GM18505 (cell line): ENCODE measurements around the gene C19orf44.

ENCODE experiments used
- ATAC-seq: cut with Tn5 transposase; IDR thresholded peaks from one replicate; pipeline ENCODE4 v1.9.1; 2021; ENCODE audit not compliant: unreplicated experiment
- POLR2A ChIP-seq: IDR thresholded peaks from 4 replicates; pipeline ENCODE4 v1.6.1; 2011; ENCODE audit warnings: borderline replicate concordance; ENCODE audit not compliant: insufficient read depth, insufficient read length; ENCODE audit errors: extremely low read depth

The C19orf44 gene

DNA sequence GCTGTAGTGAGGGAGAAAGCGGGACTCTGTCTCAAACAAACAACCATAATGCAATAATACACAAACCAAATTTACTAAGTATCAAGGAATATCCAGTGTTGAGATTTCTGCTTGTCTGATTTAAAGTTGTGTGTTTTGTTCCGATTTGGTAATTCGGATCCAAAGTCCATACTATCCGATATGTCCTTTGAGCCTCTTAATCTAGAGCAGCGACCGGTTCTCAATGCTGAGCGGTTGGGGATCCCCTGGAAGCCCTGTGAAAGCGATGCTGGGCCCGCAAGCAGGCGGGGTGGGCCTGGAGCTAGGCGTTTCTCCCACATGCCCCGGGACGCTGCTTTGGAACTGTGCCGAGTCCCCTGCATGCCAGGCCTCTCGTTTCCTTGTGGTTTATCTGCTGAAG, 20.2 kb downstream of the C19orf44 start:
- no peak for TF ChIP-seq POLR2A
- no peak for ATAC-seq

DNA sequence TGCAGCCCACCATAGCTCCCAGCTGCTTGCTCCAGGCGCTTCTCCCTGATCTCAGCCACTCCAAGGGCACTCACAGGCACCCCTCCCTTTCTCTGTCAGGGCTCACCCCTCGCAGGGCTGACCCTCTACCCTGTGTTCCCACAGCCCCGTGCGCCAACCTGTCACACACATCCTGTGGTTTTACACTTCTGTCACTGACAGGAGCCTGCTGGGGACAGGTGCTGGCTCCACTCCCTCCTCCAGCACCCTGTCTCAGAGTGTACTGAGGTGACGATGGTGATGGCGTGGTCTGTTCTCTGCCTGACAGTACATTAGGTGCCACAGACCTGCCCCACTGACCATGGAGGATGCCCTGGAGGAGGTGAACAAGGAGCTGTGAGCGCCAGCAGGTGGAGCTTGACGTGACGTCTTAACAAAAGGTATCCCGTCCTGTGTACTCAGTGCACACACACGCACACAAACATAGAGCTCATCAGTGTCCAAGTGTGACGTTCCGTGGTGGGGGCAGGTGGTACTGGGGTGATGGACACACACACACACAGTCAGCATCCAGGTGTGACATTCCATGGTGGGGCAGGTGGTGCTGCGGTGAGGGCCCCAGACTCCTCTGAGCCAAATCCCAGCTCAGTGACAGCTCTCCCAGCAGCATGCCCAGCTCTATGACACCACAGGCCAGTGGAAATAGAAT, 20.9 kb downstream of the C19orf44 start:
- no peak for ATAC-seq
- TF ChIP-seq POLR2A: no peak

- no peak for ATAC-seq
- TF ChIP-seq POLR2A: no peak
Observed at GRCh38 chr19:16518061-16518460, 21.9 kb downstream of the C19orf44 start.

DNA sequence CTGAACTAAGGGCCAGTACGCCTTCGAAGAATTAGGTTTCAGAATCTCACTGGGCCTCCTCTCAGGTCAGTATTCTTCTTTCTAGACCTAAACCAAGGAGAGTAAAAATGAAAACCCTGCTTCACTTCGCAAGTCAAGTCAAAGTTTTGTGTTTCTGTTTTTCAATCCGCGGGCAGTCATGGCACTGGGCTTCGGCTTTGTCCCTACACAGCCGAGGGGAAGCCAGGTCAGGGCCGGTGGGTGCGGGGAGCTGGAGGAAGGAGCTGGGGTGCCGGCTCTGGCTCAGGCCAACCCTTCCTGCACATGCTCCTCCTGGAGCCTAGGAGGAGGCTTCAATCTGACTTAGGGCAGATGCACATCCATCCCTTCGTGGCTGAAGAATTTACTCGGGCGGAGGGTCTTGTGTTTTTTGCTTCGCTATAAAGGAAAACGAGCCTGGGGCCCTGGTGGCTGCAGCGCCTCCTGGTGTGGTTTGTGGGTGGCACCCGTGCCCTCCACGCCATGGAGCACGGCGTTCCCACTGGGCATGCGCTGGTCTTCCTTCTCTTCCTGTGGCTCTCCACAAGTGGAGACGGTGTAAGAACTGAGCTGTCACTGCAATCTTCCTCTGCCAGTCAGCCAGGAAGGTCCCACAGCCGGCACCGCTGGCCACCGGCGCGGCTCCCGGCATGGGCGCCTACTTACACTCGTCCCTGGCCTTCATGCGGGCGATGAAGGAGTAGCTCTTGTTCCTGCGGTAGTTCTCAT, 22.5 kb downstream of the C19orf44 start:
- no peak for ATAC-seq
- TF ChIP-seq POLR2A: no peak

DNA sequence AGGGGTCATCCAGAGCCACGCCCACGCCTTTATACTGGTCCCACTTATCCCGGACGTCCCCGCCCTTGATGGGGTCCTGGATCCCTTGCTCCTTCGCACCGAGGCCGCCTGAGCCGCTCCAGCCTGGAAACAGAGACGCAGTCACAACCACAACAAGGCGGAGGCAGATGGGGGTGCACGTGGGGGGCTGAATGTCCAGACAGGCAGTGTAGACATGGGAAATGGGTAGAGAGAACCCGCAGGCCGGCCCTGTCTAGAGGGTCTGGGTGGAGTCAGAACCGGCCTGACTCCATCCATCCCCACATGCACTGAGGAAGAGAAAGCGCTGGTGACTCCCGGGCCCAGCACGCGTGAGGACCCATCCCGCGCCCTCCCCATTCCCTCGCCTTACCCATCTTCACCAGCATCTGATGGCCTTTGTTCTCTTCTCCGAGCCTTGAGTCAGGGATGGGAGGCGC, 23.1 kb downstream of the C19orf44 start:
- TF ChIP-seq POLR2A: no peak
- no peak for ATAC-seq

- no peak for TF ChIP-seq POLR2A
- no peak for ATAC-seq
Observed at GRCh38 chr19:16520074-16520973, 24.1 kb downstream of the C19orf44 start.

DNA sequence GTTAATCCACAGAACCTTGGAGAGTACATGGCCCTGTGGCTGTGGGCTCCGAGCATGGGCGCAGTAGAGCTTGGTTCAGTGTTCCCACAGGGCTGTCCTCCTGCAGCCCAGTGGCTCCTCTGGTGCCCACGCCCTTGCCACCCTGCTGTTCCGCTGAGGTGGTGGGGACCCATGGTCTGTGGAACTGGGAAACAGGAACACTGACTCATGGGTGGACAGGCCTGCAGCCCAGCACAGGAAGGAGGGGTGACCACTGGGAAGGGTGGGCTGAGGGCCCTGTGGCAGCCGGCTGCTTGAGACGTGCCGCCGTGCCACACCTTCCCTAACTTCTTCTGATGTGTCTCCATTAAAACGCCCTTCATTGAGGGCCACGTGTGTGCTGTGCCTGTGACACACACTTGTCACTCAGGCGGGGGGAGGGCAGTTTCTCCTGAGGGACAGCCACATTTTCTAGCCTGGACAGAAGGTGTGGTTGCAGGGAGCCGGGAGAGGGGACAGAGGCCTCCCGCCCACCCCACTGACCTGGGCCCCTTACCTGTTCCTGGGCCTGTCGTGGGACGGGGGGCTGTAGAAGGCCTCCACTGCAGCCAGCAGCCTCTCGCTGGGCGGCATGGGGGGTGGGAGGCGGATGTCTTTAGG, 24.9 kb downstream of the C19orf44 start:
- ATAC-seq: no peak
- no peak for TF ChIP-seq POLR2A

- no peak for ATAC-seq
- TF ChIP-seq POLR2A: no peak
Observed at GRCh38 chr19:16521715-16522289, 25.6 kb downstream of the C19orf44 start.

DNA sequence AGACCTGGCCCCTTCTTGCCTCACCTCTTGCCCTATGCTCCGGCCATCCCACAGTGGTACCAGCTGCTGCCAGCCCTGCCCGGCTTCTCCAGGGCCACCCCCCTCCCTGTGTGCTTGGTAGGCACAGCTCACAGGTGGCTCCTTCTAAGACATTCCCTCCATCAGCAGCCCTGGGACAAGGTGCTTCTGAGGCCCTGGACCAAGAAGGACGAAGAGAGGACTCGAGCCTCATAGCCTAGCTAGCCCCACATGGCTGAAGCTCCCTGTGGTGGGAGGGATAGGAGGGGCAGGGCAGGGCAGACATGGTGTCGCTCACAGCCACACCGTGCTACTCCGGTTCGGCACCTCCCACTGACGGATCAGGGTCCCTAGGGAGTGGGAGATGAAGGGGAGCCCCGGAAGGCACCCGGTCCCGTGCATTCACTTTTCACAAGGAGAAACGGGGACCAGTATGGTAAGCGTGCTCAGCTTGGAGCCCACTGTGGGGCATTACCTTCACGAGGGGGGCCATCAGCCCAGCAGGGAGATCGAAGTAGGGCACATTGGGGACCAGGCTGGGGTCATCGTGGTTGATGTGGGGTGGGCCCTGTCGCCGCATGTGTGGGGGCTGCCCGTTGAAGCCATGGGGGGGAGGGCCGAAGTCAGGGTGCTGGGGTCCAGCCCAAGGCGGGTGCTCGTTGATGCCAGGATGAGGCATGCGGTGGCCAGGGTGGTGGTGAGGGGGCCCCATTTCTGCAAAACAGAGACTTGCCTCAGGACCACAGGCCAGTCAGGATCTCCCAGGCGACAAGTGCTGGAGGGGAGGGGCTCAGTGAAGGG, 26.6 kb downstream of the C19orf44 start:
- ATAC-seq: no peak
- TF ChIP-seq POLR2A: no peak

DNA sequence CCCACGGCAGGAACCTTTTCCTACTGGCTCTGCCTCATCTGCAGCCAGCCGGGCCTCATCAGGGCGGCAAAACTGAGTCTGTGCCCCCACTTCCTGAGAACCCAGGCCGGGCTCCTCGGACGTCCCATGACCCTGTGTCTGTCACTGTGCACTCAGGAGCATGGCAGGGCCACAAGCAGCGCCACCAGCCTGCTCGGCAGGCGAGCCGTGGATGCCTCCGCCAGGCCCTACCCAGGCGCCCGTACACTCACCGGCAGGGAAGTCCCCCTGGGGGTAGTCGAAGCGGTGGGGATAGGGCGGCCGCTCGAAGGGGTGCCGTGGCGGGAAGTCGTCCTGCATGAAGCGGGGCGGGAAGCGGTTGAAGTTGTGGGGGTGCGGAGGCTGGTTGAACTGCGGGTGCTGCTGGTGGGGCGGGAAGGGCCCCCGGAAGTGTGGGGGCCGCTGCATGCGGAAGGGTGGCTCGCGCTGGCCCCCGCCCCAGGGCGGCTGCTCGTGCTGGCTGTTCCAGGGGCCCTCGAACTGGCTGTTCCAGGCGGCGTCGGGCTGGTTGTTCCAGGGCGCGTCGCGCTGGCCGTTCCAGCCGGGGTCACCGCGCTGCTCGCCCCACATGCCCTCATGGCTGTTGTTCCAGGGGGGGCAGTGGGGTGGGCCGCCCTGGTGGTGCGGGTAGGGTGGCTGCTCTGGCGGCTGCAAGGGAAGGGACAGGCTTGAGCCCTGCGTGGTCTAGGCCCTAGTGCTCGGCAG, 29.0 kb downstream of the C19orf44 start:
- no peak for TF ChIP-seq POLR2A
- ATAC-seq: no peak

- no peak for TF ChIP-seq POLR2A
- ATAC-seq: no peak
Observed at GRCh38 chr19:16525751-16526481, 29.7 kb downstream of the C19orf44 start.

- no peak for TF ChIP-seq POLR2A
- no peak for ATAC-seq
Observed at GRCh38 chr19:16527334-16527935, 31.2 kb downstream of the C19orf44 start.
